MV-4-11 (cell line): ENCODE data around the gene TRAFD1.

ENCODE experiments used
- DNase-seq: peaks from one replicate; lab custom pipeline; 2025; lab: John Stamatoyannopoulos, UW

The TRAFD1 gene

DNA sequence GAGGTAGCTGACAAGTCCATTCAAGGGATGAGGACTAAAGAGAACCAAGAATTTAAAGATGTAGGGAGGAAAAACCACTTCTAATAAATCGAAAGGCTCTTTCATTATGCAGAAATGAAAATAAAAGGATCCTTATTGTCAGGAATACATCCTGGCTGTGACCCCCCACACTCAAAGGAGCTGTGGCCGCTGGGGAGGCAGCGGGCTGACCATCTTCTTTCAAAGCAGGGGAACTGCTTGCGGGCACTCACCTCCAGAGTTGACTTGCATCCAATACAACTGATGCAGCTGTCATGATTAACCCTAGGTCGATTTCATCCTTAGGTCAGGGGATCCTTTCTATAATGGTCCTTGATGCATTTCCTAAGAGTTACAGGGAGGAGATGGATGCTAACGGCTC, 35.3 kb downstream of the TRAFD1 start:
- DNase-seq, result no peak

DNA sequence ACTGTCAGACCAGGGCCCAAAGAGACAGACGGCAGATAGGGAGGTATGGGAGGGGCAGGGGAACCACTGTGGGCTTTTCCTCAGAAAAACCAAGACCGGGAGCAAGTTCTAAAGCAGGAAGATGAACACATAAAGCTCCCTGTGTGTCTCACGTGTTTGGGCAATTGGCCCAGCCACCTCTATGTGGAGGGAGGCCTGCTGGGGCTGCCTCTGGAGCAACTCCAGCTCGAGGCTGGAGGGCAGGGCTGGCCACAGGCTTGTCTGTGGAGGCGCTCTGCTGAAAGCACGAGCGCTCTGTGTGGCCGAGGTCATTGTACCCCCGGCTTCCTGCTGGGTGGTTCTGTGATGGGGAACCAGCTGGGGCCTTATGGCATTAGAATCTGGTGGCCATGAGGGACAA, 36.4 kb downstream of the TRAFD1 start:
- no peak for DNase-seq

DNA sequence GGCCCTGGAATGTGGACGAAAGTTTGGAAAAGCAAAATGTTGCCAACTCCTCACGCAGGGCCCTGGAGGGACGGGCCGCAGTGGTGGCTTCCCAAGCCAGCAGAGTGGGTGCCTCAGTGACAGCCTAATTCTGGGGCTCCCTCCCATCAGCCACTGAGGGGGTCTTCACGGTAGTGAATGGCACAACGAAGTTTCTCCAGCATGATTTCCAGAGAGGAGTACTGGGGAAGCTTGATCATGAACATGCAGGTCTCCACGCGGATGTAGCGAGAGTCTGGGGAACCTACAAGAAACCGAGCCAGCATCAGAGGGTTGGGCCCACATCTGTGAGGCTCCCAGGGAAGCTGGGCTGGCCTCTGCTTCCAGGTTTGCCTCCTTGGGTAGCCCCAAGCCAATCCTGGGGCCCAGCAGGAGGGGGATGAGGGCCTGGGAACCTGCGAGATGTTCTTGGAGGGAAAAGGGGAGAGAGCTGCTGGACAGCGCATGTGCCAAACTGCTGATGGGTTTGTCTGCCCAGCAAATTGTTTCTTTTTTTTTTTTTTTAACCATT, 37.0 kb downstream of the TRAFD1 start:
- no peak for DNase-seq

DNA sequence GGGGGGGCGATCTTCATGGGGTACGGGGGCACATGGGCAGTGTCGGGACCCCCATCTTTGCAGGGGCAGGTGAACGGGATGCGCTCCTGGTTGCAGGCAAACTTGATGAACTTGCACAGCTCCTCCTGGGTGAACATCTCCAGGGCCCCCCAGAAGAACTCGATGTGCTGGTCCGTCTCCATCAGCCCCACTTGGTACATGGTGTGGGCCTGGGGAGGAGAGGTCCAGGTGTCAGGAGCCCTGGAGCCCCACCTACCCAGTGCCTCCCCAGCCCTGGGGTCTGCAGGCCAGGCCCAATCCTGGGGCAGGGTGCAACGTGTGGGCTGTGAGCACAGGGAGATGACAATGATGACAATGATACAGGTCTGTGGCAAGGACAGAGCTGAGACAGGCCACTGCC, 37.7 kb downstream of the TRAFD1 start:
- DNase-seq, result no peak

DNA sequence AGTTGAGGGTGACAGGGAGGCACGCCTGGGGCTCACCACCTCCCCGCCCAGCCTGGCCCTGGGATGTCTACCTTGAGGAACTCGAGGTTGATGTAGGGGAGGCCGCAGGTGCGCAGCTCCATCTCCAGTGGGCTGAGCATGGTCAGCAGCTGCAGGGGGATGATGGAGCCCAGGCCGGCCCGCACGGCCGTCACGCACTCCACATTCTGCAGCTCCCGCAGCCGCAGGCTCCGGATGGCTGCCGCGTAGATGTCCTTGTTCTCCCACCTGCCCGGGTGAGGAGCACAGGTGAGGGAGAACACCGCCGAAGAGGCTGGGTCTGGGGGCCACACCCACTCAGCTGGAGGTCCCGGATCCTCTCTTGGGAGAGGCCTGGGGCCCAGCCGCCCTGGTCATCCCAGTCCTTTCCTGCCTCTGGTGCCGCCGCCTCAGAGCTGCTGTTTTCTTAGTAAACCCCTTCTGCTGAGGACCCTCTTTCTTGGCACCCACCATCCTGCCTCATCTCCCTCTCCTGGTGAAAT, 38.2 kb downstream of the TRAFD1 start:
- DNase-seq, result no peak

DNA sequence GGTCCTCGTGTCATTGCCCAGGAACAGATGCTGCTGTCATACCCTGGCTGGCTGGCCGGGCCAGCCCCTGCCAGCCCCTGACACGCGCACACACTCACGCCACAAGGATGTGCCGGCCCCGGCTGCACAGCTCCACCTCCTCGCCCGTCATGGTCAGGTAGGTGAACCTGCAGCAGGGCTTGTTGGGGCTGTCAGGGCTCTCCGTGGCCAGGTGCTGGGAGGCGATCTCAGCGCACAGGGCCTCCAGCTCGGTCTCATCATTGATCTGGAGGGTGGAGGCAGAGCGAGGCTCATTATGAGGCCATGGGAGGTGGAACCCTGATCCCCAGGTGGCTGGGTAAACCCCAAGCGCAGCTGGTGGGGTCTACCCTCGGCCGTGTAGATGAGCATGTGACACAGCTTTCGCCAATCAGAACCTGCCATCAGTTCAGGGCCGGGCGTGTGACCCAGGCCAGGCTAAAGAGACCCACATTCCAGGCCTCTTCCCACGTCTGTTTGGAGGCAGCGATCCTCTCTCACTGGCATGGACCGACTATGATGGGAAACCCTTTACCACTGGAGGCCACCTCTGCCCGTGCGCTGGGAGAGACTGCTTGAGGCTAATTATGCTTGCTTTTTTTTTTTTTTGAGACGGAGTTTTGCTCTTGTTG, 38.8 kb downstream of the TRAFD1 start:
- DNase-seq, result no peak

DNA sequence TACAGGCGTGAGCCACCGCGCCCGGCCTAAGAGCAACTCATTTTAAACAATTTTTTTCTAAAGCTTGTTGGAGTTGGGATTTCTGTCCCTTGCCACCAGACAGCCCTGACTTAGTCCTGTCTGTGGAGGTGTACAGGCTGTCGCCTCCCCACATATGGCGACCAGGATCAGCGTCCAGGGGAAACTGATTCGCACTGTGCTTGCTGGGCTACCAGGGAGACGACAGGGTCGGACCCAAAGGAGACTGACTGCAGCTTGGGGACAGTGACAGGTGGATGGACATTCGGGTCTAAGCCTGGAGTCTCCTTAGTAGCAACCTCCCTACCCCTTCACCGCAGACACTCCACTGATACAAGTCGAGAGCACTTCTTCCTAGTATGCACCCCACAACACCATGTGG, 40.3 kb downstream of the TRAFD1 start:
- DNase-seq, result no peak

DNA sequence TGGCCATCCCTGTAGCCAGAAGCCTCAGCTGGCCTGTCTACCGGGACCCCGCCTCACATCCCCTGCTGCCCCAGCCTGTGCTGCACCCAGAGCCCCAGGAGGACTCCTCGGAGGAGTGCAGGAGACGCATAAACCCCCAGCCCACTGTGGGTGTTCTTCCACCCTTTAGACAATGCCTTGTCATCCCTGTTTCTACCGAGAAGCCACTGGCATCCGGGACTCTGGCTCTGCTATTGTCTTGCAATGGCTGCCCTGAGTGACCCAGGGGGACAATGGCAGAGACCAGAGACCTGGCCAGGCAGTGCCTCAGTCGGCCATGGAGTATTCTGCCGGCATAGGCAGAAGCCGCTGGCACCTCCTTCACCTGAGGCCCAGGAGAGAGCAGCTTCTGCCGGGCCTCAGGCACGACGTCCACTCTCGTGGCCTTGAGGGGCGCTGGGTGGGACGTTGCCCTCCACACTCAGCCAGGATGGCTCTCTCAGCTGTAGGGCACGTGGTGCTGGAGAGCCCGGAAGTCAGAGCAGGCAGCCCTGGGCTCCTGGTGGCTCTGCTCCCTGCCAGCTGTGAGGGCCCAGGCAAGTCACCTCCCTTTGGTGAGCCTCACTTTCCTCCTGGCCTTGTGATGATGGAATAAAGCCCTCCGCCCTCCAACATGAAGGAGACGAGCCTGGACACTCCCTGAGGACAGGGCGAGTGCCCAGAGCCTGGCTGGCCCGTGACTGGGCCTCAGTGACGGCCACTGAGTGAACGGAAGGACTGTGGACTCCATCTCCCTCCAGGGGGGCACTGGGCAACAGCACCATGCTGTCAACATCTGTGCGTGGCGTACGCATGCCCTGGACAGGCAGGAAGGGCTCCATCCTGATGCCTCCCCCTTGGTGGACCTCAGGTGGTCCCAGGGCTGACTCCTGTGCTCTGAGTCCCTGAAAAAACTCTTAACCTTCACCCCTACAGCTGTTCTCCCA, 41.0 kb downstream of the TRAFD1 start:
- DNase-seq, result no peak

DNA sequence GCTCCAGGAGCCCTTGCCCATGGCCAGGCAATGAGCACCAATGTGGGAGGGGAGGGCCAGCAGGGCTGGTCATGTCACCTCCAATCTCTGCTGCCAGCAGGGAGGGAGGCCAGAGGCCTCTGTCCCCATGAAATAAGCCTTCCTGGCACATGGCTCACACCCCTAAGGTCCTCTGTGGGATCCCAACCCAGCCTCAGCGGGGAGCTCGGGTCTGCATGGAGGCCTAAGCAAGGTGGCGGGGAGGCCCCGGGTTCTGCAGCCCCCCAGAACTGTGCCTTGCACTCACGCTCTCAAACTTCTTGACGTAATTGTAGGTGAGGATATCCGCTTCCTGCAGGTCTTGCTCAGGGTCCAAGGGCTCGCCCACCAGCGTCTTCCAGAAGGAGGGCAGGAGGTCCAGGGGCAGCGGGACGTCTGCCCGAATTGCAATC, 41.7 kb downstream of the TRAFD1 start:
- no peak for DNase-seq

DNA sequence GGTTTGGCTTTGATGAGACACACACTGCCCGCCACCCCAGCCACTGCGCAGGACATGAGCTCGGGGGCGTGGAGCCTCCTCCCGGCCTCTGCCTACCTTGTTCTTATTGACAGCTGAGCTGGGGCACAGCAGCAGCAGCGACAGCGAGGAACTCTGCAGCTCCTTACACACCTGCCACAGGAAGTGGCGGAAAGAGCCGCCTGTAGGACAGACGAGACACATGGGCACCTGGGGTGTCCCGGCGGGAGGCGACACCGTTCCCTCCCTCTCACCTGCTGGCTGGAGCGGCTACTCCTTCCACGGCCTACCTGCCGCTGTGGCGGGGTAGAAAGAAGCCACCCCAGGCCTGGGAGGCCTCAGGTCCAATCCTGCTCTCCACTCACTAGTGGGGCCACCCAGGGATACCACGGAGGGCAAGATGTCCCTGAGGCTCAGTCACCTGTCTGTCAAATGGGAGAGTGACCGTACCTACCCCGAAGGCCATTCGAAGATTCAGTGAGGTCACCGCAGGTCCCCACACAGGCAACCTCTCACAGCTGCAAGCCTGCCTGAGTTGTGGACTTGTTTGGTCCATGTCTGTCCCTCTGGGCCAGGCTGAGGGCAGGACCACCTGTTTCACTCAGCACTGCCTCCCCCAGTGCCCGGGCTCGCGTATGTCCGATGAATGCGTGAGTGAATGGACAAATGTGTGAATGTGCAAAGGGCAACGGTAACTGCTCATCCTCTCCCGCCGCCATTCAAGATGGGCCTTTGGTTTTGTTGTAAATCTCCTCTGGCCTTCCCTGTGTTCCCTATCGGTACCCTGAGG, 42.6 kb downstream of the TRAFD1 start:
- no peak for DNase-seq

DNA sequence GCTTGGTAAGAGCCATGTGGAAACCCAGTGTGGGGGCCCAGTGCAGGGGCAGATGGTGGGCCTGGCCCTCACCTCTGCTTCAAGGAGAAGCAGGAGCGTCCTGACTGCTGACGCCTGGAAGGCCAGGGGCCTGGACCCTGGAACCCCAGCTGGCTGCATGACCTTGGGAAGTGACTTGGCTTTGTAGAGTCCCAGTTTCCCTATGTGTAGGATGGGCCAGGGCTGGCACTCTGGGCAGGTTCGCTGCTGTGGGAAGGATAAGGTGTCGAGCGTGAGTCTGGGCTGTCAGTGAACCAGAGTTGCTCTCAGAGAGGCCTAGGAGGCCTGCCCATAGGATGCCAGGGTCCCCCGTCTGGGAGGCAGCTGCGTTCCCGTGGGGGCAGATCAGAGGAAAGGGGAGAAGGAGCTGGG, 43.2 kb downstream of the TRAFD1 start:
- DNase-seq, result no peak

DNA sequence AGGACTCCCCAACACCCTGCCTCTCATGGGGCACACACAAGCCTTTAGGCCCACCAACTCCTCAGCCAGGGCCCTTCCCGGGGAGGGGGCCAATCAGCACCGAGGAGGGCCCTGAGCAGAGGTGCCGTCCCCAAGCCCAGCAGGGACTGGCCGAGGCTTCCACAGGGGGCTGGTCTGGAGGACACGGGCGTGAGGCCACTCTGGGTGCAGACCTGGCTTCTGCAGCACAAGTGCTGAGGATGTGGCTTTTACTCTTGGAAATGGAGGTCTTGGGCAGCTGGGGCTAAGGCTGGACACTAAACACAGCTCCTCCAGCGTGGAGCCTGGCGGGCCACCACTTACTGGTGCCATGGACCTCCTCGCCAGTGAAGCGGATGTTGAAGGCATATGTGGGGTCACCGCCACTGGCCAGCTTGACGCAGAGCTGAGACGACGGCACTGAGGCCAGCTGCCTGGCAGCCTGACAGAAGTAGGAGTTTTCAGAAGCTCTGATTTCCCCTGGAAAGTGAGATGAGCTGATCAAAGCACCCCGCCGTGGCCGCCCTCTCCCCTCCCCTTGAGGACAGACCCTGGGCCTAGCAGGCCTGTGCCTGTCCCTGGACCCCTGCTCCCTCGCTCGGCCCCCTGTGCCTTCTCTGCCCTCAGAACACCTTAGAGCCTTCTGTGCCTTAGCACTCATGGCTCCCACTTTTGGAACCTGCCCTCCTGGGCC, 44.0 kb downstream of the TRAFD1 start:
- no peak for DNase-seq

DNA sequence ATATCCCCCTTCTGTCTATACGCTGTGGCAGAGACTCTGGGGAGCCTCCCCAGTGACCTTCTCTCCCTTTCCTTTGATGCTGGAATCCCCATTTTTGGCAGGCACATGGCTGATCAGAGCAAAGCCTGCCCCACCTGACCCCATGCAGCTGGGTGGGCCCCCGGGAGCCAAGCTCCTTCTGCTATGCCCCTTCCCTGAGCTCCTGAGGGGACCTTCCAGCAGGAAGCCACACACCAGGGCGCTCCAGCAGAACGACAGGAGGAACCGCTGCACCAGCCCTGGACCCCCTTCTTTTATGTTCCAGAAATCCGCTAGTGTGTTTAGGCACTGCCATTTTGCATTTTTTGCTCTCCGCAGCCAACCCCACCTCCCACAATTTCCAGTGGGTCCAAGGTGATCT, 44.6 kb downstream of the TRAFD1 start:
- DNase-seq, result no peak

DNA sequence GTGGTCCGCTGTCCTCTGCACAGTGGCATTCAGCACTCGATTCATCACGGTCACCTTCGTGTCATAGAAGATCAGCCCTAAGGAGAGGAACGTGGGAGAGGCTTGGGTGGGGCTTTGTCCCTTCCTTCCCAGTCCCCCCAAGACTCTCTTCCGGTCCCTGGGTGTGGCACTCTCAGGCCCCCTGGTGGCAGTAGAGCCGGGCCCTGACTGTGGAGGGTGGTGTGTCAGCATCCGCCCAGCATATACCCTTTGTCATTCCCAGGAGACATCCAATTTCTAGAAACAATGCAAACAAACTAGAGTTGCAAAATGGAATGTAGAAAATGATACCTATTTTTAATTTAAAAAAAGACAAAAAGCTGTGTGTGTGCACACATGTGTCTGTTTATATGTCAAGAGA, 45.0 kb downstream of the TRAFD1 start:
- no peak for DNase-seq

DNA sequence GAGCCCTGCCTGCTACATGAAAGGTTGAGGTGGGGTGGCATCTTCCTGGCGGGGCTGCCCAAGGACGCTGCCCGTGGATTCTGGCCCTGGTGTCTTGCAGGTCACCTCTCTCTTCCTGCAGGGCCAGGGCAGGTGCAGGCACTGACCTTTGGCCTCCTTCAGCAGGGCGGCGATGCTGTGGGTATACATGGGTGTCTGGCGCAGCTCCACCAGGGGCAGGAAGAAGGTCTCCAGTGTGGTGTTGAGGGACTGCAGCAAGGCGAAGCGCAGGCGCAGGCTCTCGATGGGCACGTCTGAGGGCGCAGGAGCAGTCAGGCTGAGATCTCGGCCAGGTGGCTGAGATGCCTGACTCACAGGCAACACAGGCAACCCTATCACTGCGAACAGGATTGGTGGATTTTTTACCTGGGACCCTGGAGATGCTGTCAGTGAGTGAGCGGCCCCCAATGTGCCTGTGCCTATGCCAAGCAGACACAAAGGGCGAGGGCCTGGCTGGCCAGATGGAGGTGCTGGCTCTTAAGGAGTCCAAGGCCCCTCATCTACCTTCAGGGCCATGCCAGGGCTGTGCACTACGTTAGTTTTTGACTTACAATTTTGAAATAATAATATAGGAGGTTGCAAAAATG, 45.7 kb downstream of the TRAFD1 start:
- no peak for DNase-seq

DNA sequence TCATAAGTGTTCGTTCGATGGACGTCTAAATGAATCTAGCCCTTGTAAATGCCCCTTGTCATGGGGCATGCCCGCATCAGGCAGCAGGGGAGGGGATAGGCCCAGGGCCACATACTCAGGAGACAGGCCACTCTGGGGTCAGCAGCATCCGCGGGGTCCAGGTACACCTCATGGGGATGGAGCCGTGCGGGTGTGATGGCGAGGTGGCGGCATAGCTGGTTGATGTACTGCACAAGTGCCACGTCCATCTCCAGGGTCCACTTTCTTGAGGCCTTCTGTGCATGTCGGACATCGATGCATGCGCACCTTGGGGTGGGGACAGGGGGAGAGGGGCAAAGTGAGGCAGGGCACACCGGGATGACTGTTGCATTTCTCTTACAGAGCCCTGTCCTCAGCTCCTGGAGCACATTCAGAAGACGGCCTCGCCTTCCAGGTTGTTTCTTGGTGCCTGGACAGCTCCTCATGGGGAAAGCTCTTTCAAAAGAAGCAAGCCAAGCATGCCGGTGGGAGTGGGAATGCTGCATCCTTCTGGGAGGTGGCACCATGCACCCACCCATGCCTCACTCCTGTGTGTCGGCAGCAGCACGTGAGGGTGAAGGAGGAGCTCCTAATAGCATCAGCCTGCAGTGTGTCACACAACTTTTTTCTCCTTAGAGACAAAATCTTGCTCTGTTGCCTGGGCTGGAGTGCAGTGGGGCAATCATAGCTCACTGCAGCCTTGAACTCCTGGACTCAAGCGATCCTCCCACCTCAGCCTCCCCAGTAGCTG, 47.4 kb downstream of the TRAFD1 start:
- no peak for DNase-seq

DNA sequence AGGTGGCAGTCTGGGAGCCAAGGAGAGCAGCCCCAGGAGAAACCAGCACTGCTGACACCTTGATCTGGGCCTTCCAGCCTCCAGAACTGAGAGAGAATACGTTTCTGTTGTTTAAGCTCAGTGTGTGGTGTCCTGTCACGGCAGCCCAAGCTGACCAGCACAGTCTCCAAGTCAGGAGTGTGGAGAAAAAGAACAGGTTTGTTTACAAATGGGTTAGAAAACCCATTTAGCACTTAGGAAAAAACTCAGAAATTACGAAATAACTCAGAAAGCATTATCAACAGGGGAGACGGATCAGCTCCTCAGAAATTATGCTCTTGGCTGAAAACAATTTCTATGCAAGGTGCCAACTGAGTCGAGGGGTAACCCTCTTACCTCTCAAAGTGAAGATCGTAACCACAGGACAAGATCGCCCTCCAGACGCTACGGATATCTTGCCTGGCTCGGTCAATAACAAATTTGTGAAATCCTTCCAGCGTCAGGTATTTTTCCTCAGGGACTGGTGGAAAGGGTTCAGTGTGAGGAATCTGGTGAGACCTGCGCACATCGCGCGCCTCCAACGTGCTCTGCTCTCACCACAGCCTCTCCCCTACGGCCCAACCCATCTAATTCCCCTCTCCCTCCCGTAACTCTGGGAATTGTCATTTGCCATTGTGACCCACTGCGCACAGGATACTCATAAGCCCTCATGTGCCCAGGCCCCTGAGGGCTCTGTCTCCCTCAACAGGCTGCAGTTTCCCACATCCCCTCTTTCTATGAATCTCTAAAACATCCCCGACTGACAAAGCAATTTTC, 50.2 kb downstream of the TRAFD1 start:
- no peak for DNase-seq

DNA sequence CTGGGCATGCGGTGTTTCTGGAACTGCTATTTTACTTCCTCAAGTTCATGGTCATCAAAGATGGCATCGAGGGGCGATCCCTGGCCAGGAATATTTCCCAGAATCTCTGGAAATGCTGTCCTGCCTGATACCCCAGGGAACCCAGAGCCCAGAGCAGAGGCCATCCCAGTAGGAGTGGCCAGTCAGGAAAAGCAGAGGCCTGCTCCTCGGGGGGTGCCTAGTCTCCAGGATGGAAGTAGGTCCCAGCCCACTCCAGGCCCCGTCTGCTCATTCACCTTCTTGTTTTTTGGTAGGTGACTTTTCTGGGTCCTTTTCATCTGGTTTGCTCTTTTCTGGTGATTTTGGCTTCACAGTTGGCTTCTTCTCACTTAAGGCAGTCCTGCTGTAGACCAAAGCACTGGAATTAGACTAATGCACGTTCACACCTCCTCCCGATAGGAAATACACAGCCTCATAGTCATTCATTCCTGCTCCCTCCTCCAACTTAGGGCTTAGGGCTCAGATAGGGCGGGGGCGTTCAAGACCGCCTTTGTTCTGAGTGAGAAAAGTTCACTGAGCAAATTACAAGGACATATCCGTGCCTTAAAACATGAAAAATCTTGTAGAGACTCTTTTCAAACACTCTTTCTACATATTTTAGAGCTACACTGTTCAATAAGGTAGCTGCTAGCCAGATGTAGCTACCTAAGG, 51.1 kb downstream of the TRAFD1 start:
- DNase-seq, result no peak

DNA sequence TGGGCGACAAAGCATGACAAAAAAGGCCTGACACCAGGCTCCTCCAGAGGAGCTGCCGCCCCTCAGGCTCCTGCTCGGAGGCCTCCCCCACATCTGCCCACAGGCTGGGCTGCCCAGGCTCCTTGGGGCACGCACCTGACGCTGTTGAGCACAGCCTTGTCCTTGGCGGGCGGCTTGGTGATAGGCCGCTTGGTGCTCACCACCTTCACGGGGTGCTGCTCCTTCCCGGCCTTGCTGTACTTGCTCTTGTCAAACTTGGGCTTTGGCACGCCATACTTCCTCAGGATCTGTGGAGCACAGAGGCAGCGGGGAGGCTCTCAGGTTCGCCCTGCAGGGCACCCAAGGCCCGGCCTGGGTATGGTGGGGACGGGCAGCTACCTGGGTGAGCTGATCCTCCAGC, 53.4 kb downstream of the TRAFD1 start:
- DNase-seq, result no peak
